ENCODE measurements around the gene ANXA9.

DNA sequence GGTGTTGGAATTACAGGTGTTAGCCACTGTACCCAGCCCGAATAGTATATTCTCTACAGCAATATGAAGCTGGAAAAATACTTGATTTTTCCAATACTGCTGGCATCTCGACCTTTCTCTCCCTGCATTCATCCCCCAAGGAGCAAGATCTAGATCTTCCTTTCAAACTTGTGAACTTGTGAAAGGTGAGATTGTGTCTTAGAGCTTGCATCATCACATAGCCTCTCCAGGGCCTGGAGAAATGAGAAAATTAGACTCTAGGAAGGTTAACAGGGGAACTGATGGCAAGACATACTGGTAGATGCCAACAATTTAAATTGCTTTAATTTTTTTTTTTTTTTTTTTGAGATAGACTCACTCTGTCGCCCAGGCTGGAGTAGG is 28.2 kb downstream of the ANXA9 start:
- TF ChIP-seq EP300 (IDR thresholded peaks at IDR 0.05) = no peak
- TF ChIP-seq, protein P1, sequence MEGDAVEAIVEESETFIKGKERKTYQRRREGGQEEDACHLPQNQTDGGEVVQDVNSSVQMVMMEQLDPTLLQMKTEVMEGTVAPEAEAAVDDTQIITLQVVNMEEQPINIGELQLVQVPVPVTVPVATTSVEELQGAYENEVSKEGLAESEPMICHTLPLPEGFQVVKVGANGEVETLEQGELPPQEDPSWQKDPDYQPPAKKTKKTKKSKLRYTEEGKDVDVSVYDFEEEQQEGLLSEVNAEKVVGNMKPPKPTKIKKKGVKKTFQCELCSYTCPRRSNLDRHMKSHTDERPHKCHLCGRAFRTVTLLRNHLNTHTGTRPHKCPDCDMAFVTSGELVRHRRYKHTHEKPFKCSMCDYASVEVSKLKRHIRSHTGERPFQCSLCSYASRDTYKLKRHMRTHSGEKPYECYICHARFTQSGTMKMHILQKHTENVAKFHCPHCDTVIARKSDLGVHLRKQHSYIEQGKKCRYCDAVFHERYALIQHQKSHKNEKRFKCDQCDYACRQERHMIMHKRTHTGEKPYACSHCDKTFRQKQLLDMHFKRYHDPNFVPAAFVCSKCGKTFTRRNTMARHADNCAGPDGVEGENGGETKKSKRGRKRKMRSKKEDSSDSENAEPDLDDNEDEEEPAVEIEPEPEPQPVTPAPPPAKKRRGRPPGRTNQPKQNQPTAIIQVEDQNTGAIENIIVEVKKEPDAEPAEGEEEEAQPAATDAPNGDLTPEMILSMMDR (IDR thresholded peaks at IDR 0.05) = no peak
- TF ChIP-seq POLR2A (IDR thresholded peaks at IDR 0.05) = no peak

Data from gastroesophageal sphincter (tissue), 3 donors.